Ovary (tissue), 9 donors: ENCODE measurements around the gene RNASEH2A. TPM values are rescaled to one million over a fixed set of nuclear protein-coding genes. Genes with fewer than 3 reads are reported as not detected.

Experiments
- DNase-seq, 5 donors: peaks; one replicate each; pipeline ENCODE4 v3.0.0-alpha.2; 2019 to 2020
- H3K27ac ChIP-seq, 2 donors: fragments of 200-600 bp; one replicate each; pipeline versions ENCODE4 v1.5.1 to v1.8.0; 2019 to 2022
- H3K27me3 ChIP-seq: fragments of 200-600 bp; one replicate; pipeline ENCODE4 v1.8.0; 2022
- H3K36me3 ChIP-seq: fragments of 200-600 bp; sonication (generic); one replicate; pipeline ENCODE4 v1.5.1; 2019
- H3K4me1 ChIP-seq: one replicate; pipeline ENCODE4 v1.8.1; 2013; ENCODE audit warnings: mild to moderate bottlenecking, moderate library complexity; ENCODE audit not compliant: insufficient read depth
- H3K4me3 ChIP-seq: fragments of 200-600 bp; sonication (generic); one replicate; pipeline ENCODE4 v1.5.1; 2017
- H3K9me3 ChIP-seq, 2 donors: fragments of 200-600 bp in 1 of 2; sonication (generic) in 1 of 2; one replicate each; pipeline versions ENCODE4 v1.5.1 to v1.8.1; 2013 to 2019; ENCODE audit warnings: mild to moderate bottlenecking in 1 of 2, moderate library complexity in 1 of 2
- CTCF ChIP-seq, 3 donors: fragments of 450-650 bp in 2 of 3; fragments of 200-600 bp in 1 of 3; IDR thresholded peaks; one replicate each; pipeline versions ENCODE4 v1.5.1 to v1.8.0; 2016 to 2022; ENCODE audit warnings: antibody characterized with exemption in 3 of 3, mild to moderate bottlenecking in 1 of 3
- EP300 ChIP-seq: sonication (generic); formaldehyde crosslinking; IDR thresholded peaks from one replicate; pipeline ENCODE4 v1.6.1; 2017; ENCODE audit warnings: antibody characterized with exemption
- POLR2A ChIP-seq: fragments of 450-650 bp; IDR thresholded peaks from one replicate; pipeline ENCODE4 v1.6.1; 2017; ENCODE audit warnings: antibody characterized with exemption, mild to moderate bottlenecking, moderate library complexity
- WGBS, 3 donors: extraction: QIAGEN DNeasy Blood & Tissue Kit in 1 of 3; methylation state at CpG; one replicate each; pipeline versions ENCODE4 v1.1.5 to v1.1.7; 2013 to 2017; 5-methylcytosine and 5-hydroxymethylcytosine counted together
- intact Hi-C, 4 donors: fragments of 100-400 bp; cut with DNase I; formaldehyde crosslinking; loops; one replicate each; pipeline versions ENCODE4 v1.11.0 to v1.15.1; 2022 to 2023
- polyA plus RNA-seq, 2 donors: library from polyadenylated mRNA; stranded (reverse); fragments of 200-250 nt in 1 of 2; fragments of 350-450 nt in 1 of 2; fragmentation: Illumina TruSeq in 1 of 2; extraction: RNeasy Lipid Tissue Mini Kit (QIAGEN cat#74804) in 1 of 2; gene quantifications; one replicate each; pipeline ENCODE4 v1.2.3, GENCODE V29; 2013 to 2014
- total RNA-seq, 7 donors: library from RNA; depleted of rRNA in 2 of 7; stranded (reverse); fragments of >200 nt in 2 of 7; fragmentation: NEBNext Ultra II Directional in 3 of 7; extraction: Animal tissue kit (Norgen Biotek cat#: 25700) in 3 of 7; gene quantifications; one replicate each; pipeline versions ENCODE4 v1.1.0 to v1.2.4, GENCODE V29; 2016 to 2023
- donor health status: DM: no; HTN: no; CAD: no; lungs with moderate emphysema.
- donor health status: DM: no; HTN: no; CAD: no.
- donor health status: Bipolar disorder and iron deficiency.
- donor health status: DM: yes; HTN: yes; CAD: no.
- donor health status: DM: no; HTN: no; CAD: no.
- donor health status: DM: yes; HTN: yes; CAD: no.

The RNASEH2A gene
- total and polyA plus RNA-seq, 9 donors: 1.2 to 12.2 (median 7.7) TPM

GRCh38 chr19:12783291-12783848, 23.0 kb upstream of the RNASEH2A start:
- 9 to 16% (median 11%) methylated on average over 14 to 16 of the region's 16 CpGs for WGBS, 3 donors
- no peak for TF ChIP-seq CTCF (IDR thresholded peaks at IDR 0.05)
- no peak for TF ChIP-seq EP300
- no peak for TF ChIP-seq POLR2A
- Histone ChIP-seq H3K9me3 (no peaks in the 10 kb centered on the region), H3K4me3 (peak overlapping the region; percentile 46), H3K4me1 (peaks cover 20% of the 10 kb centered on the region), H3K27ac (peak overlapping the region; percentile 64 to 99), H3K36me3 (no peaks in the 10 kb centered on the region), H3K27me3 (no peaks in the 10 kb centered on the region)
- no peak for DNase-seq
- intact Hi-C loops: loop anchor here in 1 of 4 donors (10.0 kb wide), 1 partner anchor 1061 kb away; no protein-coding TSS in a partner anchor

- Histone ChIP-seq H3K36me3 (no peaks in the 10 kb centered on the region), H3K27ac (peak overlapping the region; percentile 64 to 99), H3K27me3 (no peaks in the 10 kb centered on the region), H3K9me3 (no peaks in the 10 kb centered on the region), H3K4me3 (no peak overlapping the region), H3K4me1 (peaks cover 21% of the 10 kb centered on the region)
- DNase-seq: peak in 4 of 5 donors; percentile 26 to 66 (median 56)
- 21 to 26% (median 21%) methylated on average over 15 to 19 of the region's 19 CpGs for WGBS, 3 donors
- intact Hi-C loops: loop anchor here in 1 of 4 donors (10.0 kb wide), 1 partner anchor 1061 kb away; no protein-coding TSS in a partner anchor
- TF ChIP-seq POLR2A: no peak
- TF ChIP-seq EP300: no peak
- no peak for TF ChIP-seq CTCF (IDR thresholded peaks at IDR 0.05)
Measured at GRCh38 chr19:12783849-12784393, 22.5 kb upstream of the RNASEH2A start.

GRCh38 chr19:12784394-12784870, 22.0 kb upstream of the RNASEH2A start:
- no peak for DNase-seq
- WGBS, 3 donors: 71 to 78% (median 75%) methylated on average over 10 of the region's 10 CpGs
- Histone ChIP-seq H3K4me1 (peaks cover 19% of the 10 kb centered on the region), H3K9me3 (no peaks in the 10 kb centered on the region), H3K36me3 (no peaks in the 10 kb centered on the region), H3K27me3 (no peaks in the 10 kb centered on the region), H3K27ac (peak overlapping the region; percentile 64 to 99), H3K4me3 (no peak overlapping the region)
- no peak for TF ChIP-seq EP300
- TF ChIP-seq CTCF (IDR thresholded peaks at IDR 0.05): no peak
- no peak for TF ChIP-seq POLR2A
- intact Hi-C loops: loop anchor here in 1 of 4 donors (10.0 kb wide), 1 partner anchor 1060 kb away; no protein-coding TSS in a partner anchor

- Histone ChIP-seq H3K9me3 (no peaks in the 10 kb centered on the region), H3K4me1 (peaks cover 16% of the 10 kb centered on the region), H3K4me3 (no peak overlapping the region), H3K27ac (peak overlapping the region in 1 of 2 donors; percentile 99), H3K36me3 (no peaks in the 10 kb centered on the region), H3K27me3 (no peaks in the 10 kb centered on the region)
- TF ChIP-seq POLR2A: no peak
- no peak for TF ChIP-seq EP300
- DNase-seq: no peak
- WGBS, 3 donors: 43 to 54% (median 49%) methylated on average over 5 of the region's 5 CpGs
- intact Hi-C loops: loop anchor here in 1 of 4 donors (10.0 kb wide), 1 partner anchor 1060 kb away; no protein-coding TSS in a partner anchor
Measured at GRCh38 chr19:12784871-12785430, 21.4 kb upstream of the RNASEH2A start.
